Prostate gland (tissue), 2 donors: ENCODE measurements around the gene TAT. TPM values are rescaled to one million over a fixed set of nuclear protein-coding genes. Genes with fewer than 3 reads are reported as not detected.
"Not testable (repeated sequence)": the region's sequence is repeated elsewhere in the genome, so short reads cannot be mapped to it uniquely, and the experiment has no call there.

Experiments used
- DNase-seq: peaks from one replicate; pipeline ENCODE4 v3.0.0-alpha.2; 2019; ENCODE audit warnings: low spot score
- H3K27ac ChIP-seq, 2 donors: fragments of 200-600 bp; sonication (generic); 2 replicates each; pipeline ENCODE4 v1.5.1; 2017 to 2019
- H3K27me3 ChIP-seq: fragments of 200-600 bp; sonication (generic); replicated peaks from 2 replicates; pipeline ENCODE4 v1.5.1; 2019; ENCODE audit not compliant: insufficient read depth
- H3K36me3 ChIP-seq, 2 donors: fragments of 200-600 bp; sonication (generic); 1 replicate in 1 of 2; 2 replicates in 1 of 2; pipeline versions ENCODE4 v1.5.1 to v1.8.1; 2017 to 2019
- H3K4me1 ChIP-seq: fragments of 200-600 bp; sonication (generic); replicated peaks from 2 replicates; pipeline ENCODE4 v1.5.1; 2019
- H3K4me3 ChIP-seq, 2 donors: fragments of 200-600 bp; sonication (generic); 2 replicates each; pipeline ENCODE4 v1.5.1; 2017 to 2019
- H3K9me3 ChIP-seq: fragments of 200-600 bp; sonication (generic); 2 replicates; pipeline ENCODE4 v1.5.1; 2017
- CTCF ChIP-seq, 4 experiments: fragments of 200-600 bp in 2 of 4; fragments of 450-650 bp in 2 of 4; sonication (generic) in 2 of 4; IDR thresholded peaks; 1 replicate in 3 of 4; 2 replicates in 1 of 4; pipeline ENCODE4 v1.5.1; 2016 to 2019; ENCODE audit warnings: antibody characterized with exemption in 4 of 4, mild to moderate bottlenecking in 2 of 4, moderate library complexity in 2 of 4
- POLR2A ChIP-seq: fragments of 450-650 bp; IDR thresholded peaks from one replicate; pipeline ENCODE4 v1.6.1; 2016; ENCODE audit warnings: antibody characterized with exemption, mild to moderate bottlenecking
- POLR2AphosphoS5 ChIP-seq: sonication (generic); formaldehyde crosslinking; IDR thresholded peaks from one replicate; pipeline ENCODE4 v1.6.1; 2017; ENCODE audit warnings: antibody characterized with exemption
- WGBS: methylation state at CpG from one replicate; pipeline ENCODE4 v1.1.5; 2018; 5-methylcytosine and 5-hydroxymethylcytosine counted together
- intact Hi-C: fragments of 100-400 bp; cut with DNase I; formaldehyde crosslinking; loops from one replicate; pipeline ENCODE4 v1.14.2; 2022
- total RNA-seq, 2 donors: library from RNA; depleted of rRNA; stranded (reverse); fragments of >200 nt; gene quantifications; one replicate each; pipeline ENCODE4 v1.1.0, GENCODE V29; 2016

TAT gene
- total RNA-seq, 2 donors from 2014 or later, result 0.17 TPM; not detected in 1

- no peak for TF ChIP-seq POLR2AphosphoS5
- TF ChIP-seq POLR2A, result no peak
- TF ChIP-seq CTCF (IDR thresholded peaks at IDR 0.05), result no peak
- Histone ChIP-seq H3K36me3 (no peaks in the 10 kb centered on the region), H3K27me3 (no peaks in the 10 kb centered on the region), H3K4me3 (no peak overlapping the region), H3K27ac (no peak overlapping the region), H3K9me3 (no peaks in the 10 kb centered on the region), H3K4me1 (no peaks in the 10 kb centered on the region)
- intact Hi-C loops, result no loop called here
- no peak for DNase-seq
These were observed 45.2 kb upstream of the TAT start for GRCh38 chr16:71622088-71622487.

GRCh38 chr16:71618429-71618828 lies 41.5 kb upstream of the TAT start:
- Histone ChIP-seq H3K9me3 (no peaks in the 10 kb centered on the region), H3K27me3 (no peaks in the 10 kb centered on the region), H3K27ac (no peak overlapping the region), H3K4me3 (no peak overlapping the region), H3K36me3 (no peaks in the 10 kb centered on the region), H3K4me1 (no peaks in the 10 kb centered on the region)
- WGBS, result 78% methylated on average over 4 of the region's 4 CpGs
- DNase-seq, result no peak
- no peak for TF ChIP-seq POLR2AphosphoS5
- no peak for TF ChIP-seq CTCF (IDR thresholded peaks at IDR 0.05)
- TF ChIP-seq POLR2A, result no peak
- intact Hi-C loops, result no loop called here

- DNase-seq, intact Hi-C loops, H3K9me3 ChIP-seq, H3K4me3 ChIP-seq, H3K4me1 ChIP-seq, H3K27me3 ChIP-seq, H3K36me3 ChIP-seq, H3K27ac ChIP-seq: not testable (repeated sequence)
- 81% methylated on average over 8 of the region's 8 CpGs for WGBS
These were observed 38.1 kb upstream of the TAT start for GRCh38 chr16:71614956-71615355.

GRCh38 chr16:71610936-71611871 lies 34.3 kb upstream of the TAT start:
- Histone ChIP-seq H3K9me3 (no peaks in the 10 kb centered on the region), H3K27ac (no peak overlapping the region), H3K36me3 (no peaks in the 10 kb centered on the region), H3K27me3 (no peaks in the 10 kb centered on the region), H3K4me3 (no peak overlapping the region), H3K4me1 (no peaks in the 10 kb centered on the region)
- peak; percentile 52 for DNase-seq
- TF ChIP-seq POLR2AphosphoS5 (no peak), CTCF (IDR thresholded peaks at IDR 0.05) (peak; percentile 72 to 86 (median 81)), POLR2A (no peak)
- 17% methylated on average over 19 of the region's 19 CpGs for WGBS
- intact Hi-C loops, result no loop called here

- no peak overlapping the region for H3K27ac ChIP-seq
- H3K9me3 ChIP-seq, result no peaks in the 10 kb centered on the region
- H3K27me3 ChIP-seq, result no peaks in the 10 kb centered on the region
- no peak overlapping the region for H3K4me3 ChIP-seq
- intact Hi-C loops, result no loop called here
- no peaks in the 10 kb centered on the region for H3K36me3 ChIP-seq
- 85% methylated on average over 4 of the region's 4 CpGs for WGBS
- no peak for DNase-seq
- TF ChIP-seq POLR2AphosphoS5, result no peak
- TF ChIP-seq CTCF (IDR thresholded peaks at IDR 0.05), result no peak
- no peak for TF ChIP-seq POLR2A
- H3K4me1 ChIP-seq, result no peaks in the 10 kb centered on the region
These were observed 33.6 kb upstream of the TAT start for GRCh38 chr16:71610447-71610846.
